K562 (cell line): ENCODE measurements around the gene SLC38A2. TPM values are rescaled to one million over a fixed set of nuclear protein-coding genes. Genes with fewer than 3 reads are reported as not detected.

Source experiments
- E2F6 ChIP-seq, 2 experiments: IDR thresholded peaks; 2 replicates each; pipeline ENCODE4 v1.6.1; 2011; ENCODE audit warnings: borderline replicate concordance in 1 of 2, control low read depth in 1 of 2, low read depth in 1 of 2, low read length in 1 of 2, mild to moderate bottlenecking in 1 of 2, mixed read lengths in 1 of 2, moderate library complexity in 1 of 2; ENCODE audit not compliant: insufficient read depth in 1 of 2, insufficient read length in 1 of 2, poor library complexity in 1 of 2, severe bottlenecking in 1 of 2; ENCODE audit errors: extremely low read depth in 1 of 2
- MEIS2 ChIP-seq: fragments of 450-650 bp; IDR thresholded peaks from 2 replicates; pipeline ENCODE4 v1.6.1; 2014; ENCODE audit warnings: mild to moderate bottlenecking; ENCODE audit not compliant: partially characterized antibody
- NFRKB ChIP-seq: fragments of 450-650 bp; IDR thresholded peaks from 2 replicates; pipeline ENCODE4 v1.6.1; 2016; ENCODE audit warnings: low read depth
- SRSF7 ChIP-seq: fragments of 200-400 bp; formaldehyde crosslinking; optimal IDR thresholded peaks from 2 replicates; pipeline ENCODE3; 2017; ENCODE audit warnings: mild to moderate bottlenecking, low read depth, low read length
- TOE1 ChIP-seq, 2 experiments: fragments of 450-650 bp in 1 of 2; sonication (generic) in 1 of 2; formaldehyde crosslinking in 1 of 2; IDR thresholded peaks; 2 replicates each; pipeline versions ENCODE4 v1.7.1 to v1.8.0; 2016 to 2022; ENCODE audit warnings: borderline replicate concordance in 2 of 2, mild to moderate bottlenecking in 2 of 2, antibody characterized with exemption in 1 of 2, inconsistent platforms in 1 of 2, low read depth in 1 of 2, missing genetic modification reagents in 1 of 2, moderate library complexity in 1 of 2
- ZNF407 ChIP-seq: fragments of 450-650 bp; IDR thresholded peaks from 2 replicates; pipeline ENCODE4 v1.6.1; 2016; ENCODE audit warnings: low read depth
- ZNF518B ChIP-seq: fragments of 250-450 bp; sonication (Bioruptor Pico); IDR thresholded peaks from 2 replicates; pipeline ENCODE4 v1.5.0; 2021; ENCODE audit warnings: mild to moderate bottlenecking, moderate library complexity
- polyA plus RNA-seq, 8 experiments: library from polyadenylated mRNA; depleted of rRNA in 4 of 8; stranded (reverse) in 5 of 8; unstranded in 3 of 8; fragments of >200 nt; fragmentation: Nextera tagmentation in 2 of 8; fragmentation: Illumina TruSeq in 1 of 8; extraction: Ambion mirVana in 2 of 8; extraction: Trizol in 1 of 8; gene quantifications; 2 replicates each; pipeline versions ENCODE4 v1.2.1 to v1.2.3, GENCODE V29; 2011 to 2014; ENCODE audit warnings: inconsistent platforms in 1 of 8, missing spikeins in 1 of 8
- total RNA-seq, 7 experiments: library from RNA; depleted of rRNA in 6 of 7; stranded (reverse); fragments of >200 nt in 6 of 7; fragmentation: Illumina TruSeq in 2 of 7; extraction: Trizol in 2 of 7; gene quantifications; 2 replicates each; pipeline versions ENCODE4 v1.2.1 to v1.2.3, GENCODE V29; 2011 to 2021; ENCODE audit warnings: low replicate concordance in 1 of 7

Gene SLC38A2
- total and polyA plus RNA-seq, 9 of the 15 experiments (the other 6 are each of a cell fraction or from before 2014, with no cell fraction given), result 98.7 to 292 (median 143) TPM

GRCh38 chr12:46358325-46358700, 14.3 kb downstream of the SLC38A2 start (continued):
- TF ChIP-seq ZNF407 (no peak), TOE1 (IDR thresholded peaks at IDR 0.05; ENCODE audit: borderline replicate concordance) (no peak), TOE1 (CRISPR knock-in tag; IDR thresholded peaks at IDR 0.05; ENCODE audit: borderline replicate concordance, low read depth) (no peak), ZNF518B (CRISPR knock-in tag) (no peak), NFRKB (no peak), E2F6 (IDR thresholded peaks at IDR 0.05; ENCODE audit: borderline replicate concordance in 1 of 2, extremely low read depth in 1 of 2, insufficient read depth in 1 of 2, insufficient read length in 1 of 2, low read depth in 1 of 2, low read length in 1 of 2, poor library complexity in 1 of 2, severe bottlenecking in 1 of 2) (no peak), SRSF7 (no peak), MEIS2 (no peak)
